CD14-positive monocyte (primary cell): ENCODE measurements around the gene CDC14B. TPM values are rescaled to one million over a fixed set of nuclear protein-coding genes. Genes with fewer than 3 reads are reported as not detected.

Experiments
- DNase-seq, 3 donors: peaks; one replicate each; pipeline ENCODE4 v3.0.0-alpha.2; 2011 to 2022
- H2AFZ ChIP-seq: 2 replicates; pipeline ENCODE4 v1.6.0; 2012; ENCODE audit warnings: mild to moderate bottlenecking, low read depth, low read length, inconsistent platforms; ENCODE audit not compliant: insufficient read depth, poor library complexity, severe bottlenecking
- H3K27ac ChIP-seq, 2 donors: 1 replicate in 1 of 2; 2 replicates in 1 of 2; pipeline ENCODE4 v1.5.1; 2012 to 2013; ENCODE audit warnings: low read length in 2 of 2, control low read depth in 1 of 2, inconsistent platforms in 1 of 2, low read depth in 1 of 2, mild to moderate bottlenecking in 1 of 2
- H3K27me3 ChIP-seq, 2 donors: one replicate each; pipeline versions ENCODE4 v1.6.0 to v1.6.1; 2011 to 2013; ENCODE audit warnings: low read length in 2 of 2; ENCODE audit not compliant: control insufficient read depth in 2 of 2, insufficient read depth in 2 of 2
- H3K36me3 ChIP-seq, 2 donors: replicated peaks in 1 of 2; 1 replicate in 1 of 2; 2 replicates in 1 of 2; pipeline versions ENCODE4 v1.5.1 to v1.6.1; 2012 to 2013; ENCODE audit warnings: low read length in 2 of 2, control low read depth in 1 of 2, inconsistent platforms in 1 of 2, mild to moderate bottlenecking in 1 of 2; ENCODE audit not compliant: insufficient read depth in 2 of 2, control insufficient read depth in 1 of 2
- H3K4me1 ChIP-seq, 2 donors: 1 replicate in 1 of 2; 2 replicates in 1 of 2; pipeline versions ENCODE4 v1.5.1 to v1.6.1; 2012 to 2013; ENCODE audit warnings: low read length in 2 of 2, control low read depth in 1 of 2, inconsistent platforms in 1 of 2, mild to moderate bottlenecking in 1 of 2, moderate library complexity in 1 of 2; ENCODE audit not compliant: insufficient read depth in 2 of 2, control insufficient read depth in 1 of 2
- H3K4me2 ChIP-seq: replicated peaks from 2 replicates; pipeline ENCODE3; 2012; ENCODE audit warnings: low read length, moderate library complexity, mild to moderate bottlenecking; ENCODE audit not compliant: poor library complexity, severe bottlenecking; ENCODE audit errors: extremely low read depth
- H3K4me3 ChIP-seq, 3 experiments: fragments of 200-600 bp in 1 of 3; sonication (generic) in 1 of 3; replicated peaks in 1 of 3; 1 replicate in 2 of 3; 2 replicates in 1 of 3; pipeline ENCODE4 v1.5.1; 2011 to 2013; ENCODE audit warnings: low read length in 3 of 3, mild to moderate bottlenecking in 3 of 3, control low read depth in 2 of 3, low read depth in 2 of 3, inconsistent platforms in 1 of 3, moderate library complexity in 1 of 3
- H3K79me2 ChIP-seq: 2 replicates; pipeline ENCODE4 v1.6.0; 2012; ENCODE audit warnings: mild to moderate bottlenecking, control low read depth, inconsistent platforms, low read length, moderate library complexity; ENCODE audit not compliant: insufficient read depth
- H3K9ac ChIP-seq: 2 replicates; pipeline ENCODE4 v1.6.0; 2017; ENCODE audit warnings: low read length, mild to moderate bottlenecking; ENCODE audit not compliant: insufficient read depth, poor library complexity, severe bottlenecking
- H3K9me3 ChIP-seq, 2 donors: replicated peaks in 1 of 2; 1 replicate in 1 of 2; 2 replicates in 1 of 2; pipeline versions ENCODE4 v1.5.1 to v1.6.1; 2012 to 2013; ENCODE audit warnings: low read length in 2 of 2, control low read depth in 1 of 2; ENCODE audit not compliant: control insufficient read depth in 1 of 2, insufficient read depth in 1 of 2
- H4K20me1 ChIP-seq: 2 replicates; pipeline ENCODE4 v1.6.0; 2012; ENCODE audit warnings: mild to moderate bottlenecking, low read length, control low read depth, moderate library complexity; ENCODE audit not compliant: insufficient read depth
- H3K27ac Mint-ChIP-seq, 7 donors: one replicate each; pipeline ENCODE4 v1.8.0; 2020; ENCODE audit warnings: mild to moderate bottlenecking in 7 of 7, mixed read lengths in 7 of 7, moderate library complexity in 6 of 7, inconsistent platforms in 2 of 7
- H3K27me3 Mint-ChIP-seq, 3 donors: one replicate each; pipeline ENCODE4 v1.8.0; 2021 to 2022; ENCODE audit warnings: low read depth in 3 of 3, mild to moderate bottlenecking in 3 of 3, mixed read lengths in 3 of 3, moderate library complexity in 3 of 3, inconsistent platforms in 1 of 3
- H3K36me3 Mint-ChIP-seq, 2 donors: one replicate each; pipeline ENCODE4 v1.8.0; 2020; ENCODE audit warnings: mixed read lengths in 2 of 2, inconsistent platforms in 1 of 2, mild to moderate bottlenecking in 1 of 2
- H3K4me1 Mint-ChIP-seq: one replicate; pipeline ENCODE4 v1.8.0; 2020; ENCODE audit warnings: mild to moderate bottlenecking, mixed read lengths
- H3K4me3 Mint-ChIP-seq, 2 donors: one replicate each; pipeline ENCODE4 v1.8.0; 2020; ENCODE audit warnings: mild to moderate bottlenecking in 2 of 2, mixed read lengths in 2 of 2, moderate library complexity in 1 of 2
- H3K9me3 Mint-ChIP-seq, 7 donors: one replicate each; pipeline ENCODE4 v1.8.0; 2020 to 2022; ENCODE audit warnings: mixed read lengths in 7 of 7, mild to moderate bottlenecking in 6 of 7, moderate library complexity in 6 of 7, inconsistent platforms in 2 of 7
- CTCF ChIP-seq: fragments of 200-600 bp; IDR thresholded peaks from one replicate; pipeline ENCODE4 v1.8.0; 2022; ENCODE audit warnings: antibody characterized with exemption, mild to moderate bottlenecking
- WGBS: methylation state at CpG from one replicate; pipeline ENCODE4 v1.1.5; 2013; ENCODE audit warnings: missing lambda C conversion rate; ENCODE audit not compliant: insufficient coverage; 5-methylcytosine and 5-hydroxymethylcytosine counted together
- intact Hi-C, 2 donors: fragments of 100-400 bp; cut with micrococcal nuclease; formaldehyde crosslinking; loops; one replicate each; pipeline versions ENCODE4 v1.15.0 to v1.15.1; 2023
- polyA plus RNA-seq, 3 donors: library from polyadenylated mRNA; depleted of rRNA in 1 of 3; unstranded in 2 of 3; stranded (reverse) in 1 of 3; fragments of 300-500 nt in 2 of 3; fragments of >200 nt in 1 of 3; fragmentation: Illumina TruSeq in 2 of 3; gene quantifications; 1 replicate in 2 of 3; 2 replicates in 1 of 3; pipeline ENCODE4 v1.2.3, GENCODE V29; 2012 to 2021

CDC14B gene
- polyA plus RNA-seq, 3 donors = 0.03 to 0.47 (median 0.44) TPM

DNA sequence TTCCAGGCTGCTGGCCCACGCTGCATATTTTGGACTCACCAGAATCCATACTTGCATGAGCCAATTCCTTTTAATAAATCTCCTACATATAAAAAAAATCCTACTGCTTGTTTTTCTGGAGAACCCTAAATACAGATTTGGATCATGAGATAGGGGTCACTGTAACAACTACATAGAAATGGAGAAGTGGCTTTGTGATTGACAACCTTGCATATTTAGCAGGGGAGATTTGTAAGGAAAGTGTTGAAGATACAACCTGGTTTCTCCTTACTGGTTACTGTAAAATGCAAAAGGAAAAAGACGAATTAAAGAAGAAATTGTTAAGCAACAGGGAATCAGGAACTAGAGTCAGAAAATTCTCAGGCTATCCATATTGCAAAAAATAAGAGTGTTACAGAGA lies 94.9 kb downstream of the CDC14B start:
- Mint-ChIP-seq H3K9me3 (peaks cover 0 to 7% (median 0%) of the 10 kb centered on the region in 7 donors), H3K27me3 (peaks cover 0 to 8% (median 0%) of the 10 kb centered on the region in 3 donors), H3K4me1 (peaks cover 9% of the 10 kb centered on the region), H3K27ac (no peak overlapping the region), H3K36me3 (no peaks in the 10 kb centered on the region), H3K4me3 (no peak overlapping the region)
- intact Hi-C loops = no loop called here
- no peak for DNase-seq
- WGBS = no CpG with 5 or more reads among the region's 2 CpGs
- Histone ChIP-seq H3K27me3 (no peaks in the 10 kb centered on the region), H3K79me2 (no peaks in the 10 kb centered on the region), H3K9me3 (peaks cover 0 to 3% of the 10 kb centered on the region in 2 donors), H3K4me1 (peaks cover 0 to 5% of the 10 kb centered on the region in 2 donors), H3K4me2 (no peak overlapping the region), H3K27ac (no peak overlapping the region), H3K9ac (no peak overlapping the region), H4K20me1 (no peaks in the 10 kb centered on the region), H2AFZ (no peak overlapping the region), H3K4me3 (no peak overlapping the region), H3K36me3 (no peaks in the 10 kb centered on the region)
- no peak for TF ChIP-seq CTCF

DNA sequence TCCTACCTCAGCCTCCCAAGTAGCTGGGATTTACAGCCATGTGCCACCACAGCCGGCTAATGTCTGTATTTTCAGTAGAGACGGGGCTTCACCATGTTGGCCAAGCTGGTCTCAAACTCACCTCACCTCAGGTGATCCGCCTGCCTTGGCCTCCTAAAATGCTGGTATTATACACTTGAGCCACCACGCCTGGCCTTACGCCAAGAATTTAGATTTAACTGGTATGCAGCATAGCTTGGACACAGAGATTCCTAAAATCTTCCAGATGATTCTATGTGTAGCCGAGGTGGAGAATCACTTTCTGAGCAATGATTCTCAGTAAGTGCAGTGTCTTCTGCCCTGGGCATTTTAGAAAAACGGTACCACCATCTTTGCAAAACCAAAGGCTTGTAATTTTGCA lies 95.6 kb downstream of the CDC14B start:
- Histone ChIP-seq H3K4me2 (no peak overlapping the region), H4K20me1 (no peaks in the 10 kb centered on the region), H2AFZ (no peak overlapping the region), H3K9me3 (no peaks in the 10 kb centered on the region), H3K9ac (no peak overlapping the region), H3K36me3 (no peaks in the 10 kb centered on the region), H3K4me1 (peaks cover 0 to 5% of the 10 kb centered on the region in 2 donors), H3K4me3 (no peak overlapping the region), H3K79me2 (no peaks in the 10 kb centered on the region), H3K27ac (no peak overlapping the region), H3K27me3 (no peaks in the 10 kb centered on the region)
- peaks cover 0 to 4% (median 0%) of the 10 kb centered on the region in 7 donors for H3K9me3 Mint-ChIP-seq
- DNase-seq = no peak
- intact Hi-C loops = no loop called here
- H3K4me1 Mint-ChIP-seq = peaks cover 9% of the 10 kb centered on the region
- TF ChIP-seq CTCF = no peak
- H3K4me3 Mint-ChIP-seq = no peak overlapping the region
- peaks cover 0 to 8% (median 0%) of the 10 kb centered on the region in 3 donors for H3K27me3 Mint-ChIP-seq
- H3K36me3 Mint-ChIP-seq = no peaks in the 10 kb centered on the region
- no peak overlapping the region for H3K27ac Mint-ChIP-seq
- 97% methylated on average over 5 of the region's 7 CpGs for WGBS
